ENCODE data around the gene TNS1.
A peak's percentile ranks its signal among the peaks of the same experiment; 100 is the strongest.

The TNS1 gene

GRCh38 chr2:217799563-217800432, 203.0 kb downstream of the TNS1 start:
- no peak overlapping the region for H2AFZ ChIP-seq
- no peak overlapping the region for H3K4me2 ChIP-seq (ENCODE audit: low read length)
- H3K79me2 ChIP-seq, result no peaks in the 10 kb centered on the region
- no peak overlapping the region for H3K9ac ChIP-seq
- H3K9me3 ChIP-seq (ENCODE audit: control insufficient read depth, low read length), result no peaks in the 10 kb centered on the region
- H3K27ac ChIP-seq, result no peak overlapping the region
- H3K4me3 ChIP-seq (ENCODE audit: low read depth, low read length), result no peak overlapping the region
- TF ChIP-seq, protein P1, sequence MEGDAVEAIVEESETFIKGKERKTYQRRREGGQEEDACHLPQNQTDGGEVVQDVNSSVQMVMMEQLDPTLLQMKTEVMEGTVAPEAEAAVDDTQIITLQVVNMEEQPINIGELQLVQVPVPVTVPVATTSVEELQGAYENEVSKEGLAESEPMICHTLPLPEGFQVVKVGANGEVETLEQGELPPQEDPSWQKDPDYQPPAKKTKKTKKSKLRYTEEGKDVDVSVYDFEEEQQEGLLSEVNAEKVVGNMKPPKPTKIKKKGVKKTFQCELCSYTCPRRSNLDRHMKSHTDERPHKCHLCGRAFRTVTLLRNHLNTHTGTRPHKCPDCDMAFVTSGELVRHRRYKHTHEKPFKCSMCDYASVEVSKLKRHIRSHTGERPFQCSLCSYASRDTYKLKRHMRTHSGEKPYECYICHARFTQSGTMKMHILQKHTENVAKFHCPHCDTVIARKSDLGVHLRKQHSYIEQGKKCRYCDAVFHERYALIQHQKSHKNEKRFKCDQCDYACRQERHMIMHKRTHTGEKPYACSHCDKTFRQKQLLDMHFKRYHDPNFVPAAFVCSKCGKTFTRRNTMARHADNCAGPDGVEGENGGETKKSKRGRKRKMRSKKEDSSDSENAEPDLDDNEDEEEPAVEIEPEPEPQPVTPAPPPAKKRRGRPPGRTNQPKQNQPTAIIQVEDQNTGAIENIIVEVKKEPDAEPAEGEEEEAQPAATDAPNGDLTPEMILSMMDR (IDR thresholded peaks at IDR 0.05), result no peak
- H3K4me1 ChIP-seq, result peaks cover 13% of the 10 kb centered on the region
- H3K27me3 ChIP-seq (ENCODE audit: control insufficient read depth, insufficient read depth, low read length), result no peaks in the 10 kb centered on the region
- no peaks in the 10 kb centered on the region for H3K36me3 ChIP-seq (ENCODE audit: control insufficient read depth, insufficient read depth, low read length)

- no peaks in the 10 kb centered on the region for H3K9me3 ChIP-seq (ENCODE audit: control insufficient read depth, low read length)
- no peak overlapping the region for H3K4me2 ChIP-seq (ENCODE audit: low read length)
- no peaks in the 10 kb centered on the region for H3K36me3 ChIP-seq (ENCODE audit: control insufficient read depth, insufficient read depth, low read length)
- no peak overlapping the region for H3K4me3 ChIP-seq (ENCODE audit: low read depth, low read length)
- TF ChIP-seq, protein P1 (IDR thresholded peaks at IDR 0.05), result no peak
- H3K27ac ChIP-seq, result no peak overlapping the region
- H3K4me1 ChIP-seq, result peaks cover 10% of the 10 kb centered on the region
- H3K79me2 ChIP-seq, result no peaks in the 10 kb centered on the region
- H2AFZ ChIP-seq, result no peak overlapping the region
- no peaks in the 10 kb centered on the region for H3K27me3 ChIP-seq (ENCODE audit: control insufficient read depth, insufficient read depth, low read length)
- H3K9ac ChIP-seq, result no peak overlapping the region
Observed at GRCh38 chr2:217798743-217799562, 203.8 kb downstream of the TNS1 start.

DNA sequence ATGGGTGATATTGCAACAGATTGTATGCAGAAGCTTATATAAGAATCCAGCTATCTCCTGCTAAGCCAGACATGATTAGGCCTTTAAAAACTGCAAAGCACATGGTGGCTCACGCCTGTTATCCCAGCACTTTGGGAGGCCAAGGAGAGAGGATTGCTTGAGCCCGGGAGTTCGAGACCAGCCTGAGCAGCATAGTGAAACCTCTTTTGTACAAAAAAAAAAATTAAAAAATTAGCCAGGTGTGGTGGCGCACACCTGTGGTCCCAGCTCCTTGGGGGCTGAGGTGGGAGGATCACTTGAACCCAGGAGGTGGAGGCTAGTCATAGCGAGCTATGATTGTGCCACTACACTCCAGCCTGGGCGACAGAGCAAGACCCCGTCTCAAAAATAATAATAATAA, 204.6 kb downstream of the TNS1 start:
- H3K27me3 ChIP-seq (ENCODE audit: control insufficient read depth, insufficient read depth, low read length), result no peaks in the 10 kb centered on the region
- H3K4me1 ChIP-seq, result peaks cover 10% of the 10 kb centered on the region
- no peak overlapping the region for H3K27ac ChIP-seq
- H3K9me3 ChIP-seq (ENCODE audit: control insufficient read depth, low read length), result no peaks in the 10 kb centered on the region
- no peak overlapping the region for H2AFZ ChIP-seq
- TF ChIP-seq, protein P1 (IDR thresholded peaks at IDR 0.05), result no peak
- H3K4me3 ChIP-seq (ENCODE audit: low read depth, low read length), result no peak overlapping the region
- no peak overlapping the region for H3K4me2 ChIP-seq (ENCODE audit: low read length)
- H3K9ac ChIP-seq, result no peak overlapping the region
- H3K79me2 ChIP-seq, result no peaks in the 10 kb centered on the region
- no peaks in the 10 kb centered on the region for H3K36me3 ChIP-seq (ENCODE audit: control insufficient read depth, insufficient read depth, low read length)

GRCh38 chr2:217797661-217798069, 205.1 kb downstream of the TNS1 start:
- H3K4me1 ChIP-seq, result peaks cover 10% of the 10 kb centered on the region
- H3K27ac ChIP-seq, result peak overlapping the region; percentile 1

More at GRCh38 chr2:217797661-217798069, 205.1 kb downstream of the TNS1 start:
- no peaks in the 10 kb centered on the region for H3K27me3 ChIP-seq (ENCODE audit: control insufficient read depth, insufficient read depth, low read length)
- H3K9ac ChIP-seq, result no peak overlapping the region
- no peak overlapping the region for H2AFZ ChIP-seq
- no peaks in the 10 kb centered on the region for H3K36me3 ChIP-seq (ENCODE audit: control insufficient read depth, insufficient read depth, low read length)
- TF ChIP-seq, protein P1 (IDR thresholded peaks at IDR 0.05), result no peak
- no peak overlapping the region for H3K4me2 ChIP-seq (ENCODE audit: low read length)
- no peak overlapping the region for H3K4me3 ChIP-seq (ENCODE audit: low read depth, low read length)
- H3K9me3 ChIP-seq (ENCODE audit: control insufficient read depth, low read length), result no peaks in the 10 kb centered on the region
- H3K79me2 ChIP-seq, result no peaks in the 10 kb centered on the region
